Measurements from ENCODE around the gene GNG11.
"Not testable (repeated sequence)": the region's sequence is repeated elsewhere in the genome, so short reads cannot be mapped to it uniquely, and the experiment has no call there.

The GNG11 gene

GRCh38 chr7:93921607-93922566 is at the start of gene GNG11:
GNG11 (plus strand) TSS chr7:93921735; CDS start chr7:93922138, 403 bp downstream.
- DNase-seq = peak; percentile 15

DNA sequence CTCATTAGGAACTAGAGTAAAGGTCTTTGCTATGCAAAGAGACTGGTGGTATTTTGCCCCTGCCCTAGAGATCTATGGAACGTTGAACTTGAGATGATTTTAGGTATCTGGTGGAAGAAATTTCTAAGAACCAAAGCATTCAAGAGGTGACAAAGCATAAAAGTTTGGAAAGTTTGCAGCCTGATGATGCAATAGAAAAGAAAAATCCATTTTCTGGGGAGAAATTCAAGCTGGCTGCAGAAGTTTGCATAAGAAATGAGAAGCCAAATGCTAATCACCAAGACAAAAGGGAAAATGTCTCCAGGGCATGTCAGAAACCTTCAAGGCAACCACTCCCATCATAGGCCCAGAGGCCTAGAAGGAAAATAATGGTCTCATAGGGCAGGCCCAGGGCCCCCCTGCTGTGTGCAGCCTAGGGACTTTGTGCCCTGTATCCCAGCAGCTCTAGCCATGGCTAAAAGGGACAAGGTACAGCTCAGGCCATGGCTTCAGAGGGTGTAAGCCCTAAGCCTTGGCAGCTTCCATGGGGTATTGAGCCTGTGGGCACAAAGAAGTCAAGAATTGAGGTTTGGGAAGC is 47.4 kb upstream of the GNG11 start:
- DNase-seq = no peak

DNA sequence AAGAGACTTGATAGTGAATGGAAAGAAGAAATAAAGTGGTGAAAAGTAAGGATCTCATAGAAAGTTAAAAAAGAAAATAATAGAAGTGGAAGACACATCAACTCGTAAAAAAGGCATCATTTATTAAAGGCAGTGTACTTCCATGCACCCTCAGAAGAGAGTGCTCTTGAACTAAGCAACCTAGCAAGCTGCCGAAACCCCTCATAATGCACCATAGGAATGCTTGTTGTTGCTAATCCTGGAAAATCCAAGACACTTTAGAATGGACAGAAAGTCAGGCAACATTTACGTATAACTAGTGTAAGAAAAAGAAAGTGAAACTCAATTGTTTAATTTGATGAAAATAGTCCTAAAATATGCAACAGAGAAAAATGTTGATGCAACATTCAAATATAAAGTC is 43.8 kb upstream of the GNG11 start:
- DNase-seq = no peak

GRCh38 chr7:93879356-93879755 is 42.2 kb upstream of the GNG11 start:
- no peak for DNase-seq

DNA sequence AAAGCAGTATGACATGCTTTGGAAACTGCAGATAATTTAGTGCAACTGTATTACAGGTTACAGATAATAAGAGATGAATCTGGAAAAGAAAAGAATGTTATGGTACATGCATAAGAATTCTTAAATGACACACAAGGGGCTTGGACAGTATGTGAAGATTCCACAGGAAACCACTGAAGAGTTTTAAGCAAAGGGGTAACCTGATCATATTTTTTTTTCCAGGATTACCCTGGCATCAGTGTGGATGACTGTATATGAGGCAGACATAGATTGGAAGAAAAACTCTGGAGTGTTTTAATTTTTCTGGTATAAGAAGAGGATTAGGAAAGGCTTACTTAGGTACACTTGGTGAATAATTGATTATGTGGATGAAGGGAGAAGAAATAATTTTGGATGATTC is 39.1 kb upstream of the GNG11 start:
- DNase-seq = no peak

DNA sequence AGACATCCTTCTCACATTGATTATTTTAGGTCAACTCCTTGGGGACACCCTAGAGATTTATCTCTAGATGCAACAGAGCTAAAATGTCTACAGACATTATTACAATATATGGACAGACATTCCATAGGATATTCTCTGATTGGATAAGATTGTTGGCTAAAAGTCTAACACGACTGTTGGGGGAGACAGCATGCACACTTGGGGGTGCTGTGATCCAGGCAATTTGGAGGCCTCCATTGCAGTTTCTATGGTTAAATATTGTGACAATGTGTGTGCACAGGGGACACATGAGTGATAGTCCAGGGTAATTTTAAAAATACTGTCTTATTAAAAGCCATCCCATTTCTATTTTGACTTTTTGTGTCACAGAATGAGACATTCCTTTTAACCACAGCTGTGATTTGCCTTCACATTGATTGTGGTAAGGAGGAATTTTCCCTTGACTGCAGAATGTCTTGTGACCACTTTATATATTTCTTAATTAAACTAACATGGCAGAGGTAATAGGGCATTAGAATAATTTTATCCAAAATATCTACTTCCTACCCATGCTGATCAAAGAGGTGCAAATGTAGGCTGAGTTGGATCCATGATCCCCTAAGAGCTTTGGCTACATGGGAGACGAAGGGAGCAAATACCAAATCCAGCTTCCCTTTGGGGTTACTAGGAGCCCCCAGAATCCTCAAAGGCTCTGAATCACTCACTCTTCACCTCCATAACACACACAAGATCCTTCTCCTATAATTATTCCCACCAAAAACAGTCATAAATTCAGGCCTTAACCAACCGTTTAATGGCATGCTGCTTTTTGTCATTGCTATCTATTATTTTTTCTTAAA is 38.2 kb upstream of the GNG11 start:
- no peak for DNase-seq

DNA sequence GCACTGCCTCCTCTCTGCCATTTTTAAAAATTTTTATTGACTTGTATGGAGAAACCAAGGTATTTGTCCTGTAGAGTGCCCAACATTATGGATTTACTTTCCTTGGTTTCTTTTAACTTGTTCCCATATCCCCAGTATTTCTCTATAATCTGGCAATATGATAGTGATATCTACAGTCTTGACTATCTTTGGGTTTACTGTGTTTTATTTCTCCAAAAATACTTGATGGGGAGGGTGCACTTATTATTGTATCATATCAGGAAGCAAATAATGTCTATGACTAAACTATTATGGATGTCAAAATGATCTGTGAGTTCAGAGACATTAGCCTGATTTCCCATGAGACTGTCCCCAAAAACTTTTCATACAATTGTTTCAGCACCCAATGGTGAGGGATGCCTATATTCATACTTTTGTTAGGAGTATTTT is 37.6 kb upstream of the GNG11 start:
- DNase-seq = no peak

- no peak for DNase-seq
Observed at GRCh38 chr7:93884541-93884940, 37.0 kb upstream of the GNG11 start.

DNA sequence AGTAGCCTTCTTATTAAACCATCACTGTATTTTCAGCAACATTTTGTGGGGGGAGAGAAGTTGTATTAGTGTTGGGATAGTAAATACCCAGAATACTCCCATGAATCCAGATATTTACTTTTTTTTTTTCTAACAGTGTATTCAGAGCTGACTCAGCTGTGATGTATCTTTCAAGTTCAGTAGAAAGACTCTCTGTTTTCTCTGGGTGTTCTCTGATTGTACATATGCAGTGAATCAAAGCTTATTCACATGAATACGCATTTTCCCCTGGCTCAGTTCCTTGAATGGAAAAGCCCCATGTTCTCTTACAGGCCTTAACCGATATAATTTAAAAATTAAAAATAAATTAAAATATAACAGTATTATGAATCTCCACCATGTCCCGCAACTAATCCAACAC is 32.3 kb upstream of the GNG11 start:
- DNase-seq = no peak

- DNase-seq = no peak
Observed at GRCh38 chr7:93890041-93890463, 31.5 kb upstream of the GNG11 start.

DNA sequence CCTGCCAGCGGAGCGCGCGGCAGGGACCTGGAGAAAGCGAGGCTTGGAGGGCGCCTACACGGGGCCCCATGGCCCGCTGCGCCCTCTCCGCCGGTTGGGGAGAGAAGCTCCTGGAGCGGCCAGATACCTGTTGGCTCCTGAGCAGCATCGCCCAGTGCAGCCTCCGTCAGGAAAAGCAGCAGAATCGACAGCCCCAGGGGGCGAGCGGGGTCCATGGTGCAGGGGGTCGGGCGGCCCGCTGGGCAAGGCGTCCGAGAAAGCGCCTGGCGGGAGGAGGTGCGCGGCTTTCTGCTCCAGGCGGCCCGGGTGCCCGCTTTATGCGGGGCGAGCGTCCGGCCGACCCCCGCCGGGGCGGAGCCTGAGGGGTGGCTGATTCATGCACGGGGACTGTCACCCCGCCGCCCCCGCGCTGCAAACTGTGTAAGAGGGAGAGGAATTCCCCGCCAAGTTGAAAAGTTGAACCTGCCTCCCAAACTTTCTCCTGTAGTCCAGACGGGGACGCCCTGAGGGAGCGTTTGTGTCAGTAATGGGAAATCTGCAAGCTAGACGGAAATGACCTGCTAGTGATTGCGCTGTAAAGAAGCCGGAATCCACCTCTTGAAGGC is 31.0 kb upstream of the GNG11 start, which contains the start of gene TFPI2:
TSS of gene TFPI2 (minus strand) at position 290 of the 605 bp plus-strand sequence. CDS start at position 215, 75 bp downstream.
- no peak for DNase-seq

DNA sequence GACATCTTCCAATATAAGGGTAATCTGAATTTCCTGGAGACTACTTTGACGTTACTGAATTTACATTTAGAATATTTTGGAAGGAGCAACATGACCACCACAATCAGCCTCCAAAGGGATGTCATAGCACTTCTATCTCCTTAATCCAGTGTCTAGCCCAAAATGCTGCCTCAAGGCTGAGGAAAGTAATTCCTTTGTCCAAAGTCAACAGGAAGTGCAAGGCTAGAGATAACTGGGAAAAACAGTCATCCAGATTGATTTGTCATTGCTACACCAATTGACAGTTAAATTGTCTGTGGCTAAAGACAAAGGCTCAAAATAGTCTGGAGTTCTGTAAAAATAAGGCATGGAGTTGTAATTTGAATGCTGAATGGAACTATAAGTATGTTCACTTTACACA is 27.1 kb upstream of the GNG11 start:
- DNase-seq = no peak

- no peak for DNase-seq
Observed at GRCh38 chr7:93894966-93895640, 26.4 kb upstream of the GNG11 start.

DNA sequence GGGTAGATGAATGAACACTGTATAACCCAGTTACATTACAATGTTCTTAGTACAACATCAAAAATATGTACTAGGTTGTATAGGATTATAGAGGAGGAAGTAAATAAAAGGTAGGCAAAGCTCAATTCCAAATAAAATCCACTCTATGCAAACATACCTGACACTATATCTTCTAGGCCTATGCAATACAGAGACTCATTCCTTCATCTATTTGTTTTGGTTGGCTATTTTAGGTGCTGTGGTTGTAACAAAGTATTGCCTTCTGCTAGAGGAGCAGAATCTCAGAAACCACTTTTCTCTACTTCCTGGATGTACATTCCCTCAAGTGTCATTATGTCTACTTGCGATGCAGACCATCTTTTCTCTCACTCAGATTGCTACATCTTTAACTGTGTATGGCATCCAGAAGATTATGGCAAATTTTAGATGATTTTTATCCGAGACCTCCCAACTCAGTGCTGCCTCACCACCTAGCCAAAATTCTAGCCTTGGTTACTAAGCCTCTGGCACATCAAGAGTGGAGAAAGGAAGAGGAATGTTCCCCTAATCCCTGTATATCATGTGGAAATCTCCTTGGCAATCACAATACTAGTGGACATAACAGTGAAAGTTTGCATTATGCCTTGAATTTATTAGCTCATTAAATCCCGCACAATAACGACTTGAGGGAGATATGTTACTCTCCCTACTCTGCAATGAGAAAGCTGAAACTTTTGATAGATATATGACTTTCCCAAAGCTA is 25.5 kb upstream of the GNG11 start:
- no peak for DNase-seq

DNA sequence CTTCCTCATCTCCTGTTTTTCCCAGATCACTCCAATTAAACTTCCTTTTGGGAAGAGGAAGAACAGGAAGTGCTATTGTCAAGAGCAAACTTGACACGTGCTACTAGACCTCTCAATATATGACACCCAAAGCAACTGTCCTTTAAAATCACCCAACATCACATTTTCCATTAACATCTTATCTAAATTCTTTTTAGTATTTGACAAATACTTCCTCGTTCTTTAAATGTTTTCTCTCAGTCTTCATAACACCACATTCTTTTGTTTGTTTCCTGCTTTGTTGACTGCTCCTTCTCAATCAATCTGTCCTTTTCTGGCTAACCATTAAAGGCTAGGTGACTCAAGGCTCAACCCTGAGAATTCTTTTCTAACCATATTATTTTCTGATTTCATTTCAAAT is 23.9 kb upstream of the GNG11 start:
- no peak for DNase-seq

DNA sequence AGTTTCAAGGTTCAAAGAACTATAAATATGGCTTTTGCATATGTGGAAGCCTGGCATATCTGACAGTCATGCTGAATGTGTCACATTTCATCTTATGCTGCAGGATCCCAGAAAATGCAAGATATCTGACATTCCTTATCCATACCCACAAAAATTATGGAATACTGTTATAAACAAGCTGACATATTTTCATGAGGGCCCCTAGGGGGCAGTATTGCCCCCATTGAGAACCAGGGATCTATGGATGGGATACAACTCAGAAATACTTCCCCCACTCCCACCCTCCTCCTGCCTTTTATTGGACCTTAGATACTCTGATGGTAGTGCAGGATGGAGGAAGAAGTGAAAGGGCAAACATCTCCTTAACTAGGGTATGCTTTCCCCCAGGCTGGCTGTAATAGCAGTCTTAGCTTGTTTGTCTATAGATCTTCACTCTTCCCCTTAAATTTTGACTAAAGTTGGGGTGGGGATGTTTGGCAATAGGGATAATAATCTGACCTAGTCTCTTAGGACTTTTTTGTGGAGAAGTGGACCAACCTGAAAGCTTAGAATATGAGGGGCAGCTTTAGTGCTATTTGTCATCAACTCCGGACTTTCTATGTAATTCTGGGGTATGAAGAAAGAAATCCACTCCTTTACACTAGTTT is 18.6 kb upstream of the GNG11 start:
- DNase-seq = no peak

DNA sequence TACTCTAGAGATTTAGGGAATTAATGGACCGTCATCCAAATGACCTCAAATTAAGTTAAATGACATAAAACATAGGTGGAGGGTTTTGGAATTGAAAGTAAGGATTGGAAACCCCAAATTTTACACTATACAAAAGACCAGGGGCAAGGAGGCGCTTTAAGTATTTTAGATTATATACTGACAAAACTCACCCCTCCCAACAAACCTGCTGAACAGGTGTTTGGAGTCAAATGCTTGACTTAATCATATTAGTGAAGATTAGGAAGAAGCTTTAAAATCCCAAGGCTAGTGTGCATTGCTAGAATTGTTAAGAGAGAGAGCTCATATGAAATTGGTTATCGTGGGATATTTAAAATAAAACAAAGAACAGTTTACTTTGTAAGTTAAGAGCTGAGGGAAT is 15.3 kb upstream of the GNG11 start, which contains the start of gene GNGT1:
TSS of gene GNGT1 (plus strand) at position 301 of the 400 bp plus-strand sequence. CDS start 180 bp downstream, outside the sequence.
- DNase-seq = no peak

GRCh38 chr7:93910076-93910994 is 11.2 kb upstream of the GNG11 start:
- no peak for DNase-seq

DNA sequence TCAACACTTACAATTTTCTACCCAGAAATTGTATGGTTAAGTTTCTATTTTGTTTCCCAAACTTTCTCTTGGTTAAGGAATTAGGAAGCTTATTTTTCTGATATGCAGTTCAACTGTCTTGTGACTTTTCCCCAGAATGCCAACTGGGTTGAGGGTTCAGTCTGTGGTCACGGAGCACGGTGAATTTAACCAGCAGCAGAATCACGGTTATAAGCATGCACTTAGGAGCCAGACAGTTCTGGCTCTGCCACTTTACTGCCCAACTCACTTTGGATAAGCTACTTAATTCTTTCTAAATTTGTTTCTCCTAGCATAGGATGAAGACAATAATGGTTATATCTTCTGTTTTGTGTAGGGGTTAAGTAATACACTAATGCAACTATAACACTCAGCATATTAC is 10.3 kb upstream of the GNG11 start:
- not testable (repeated sequence) for DNase-seq

DNA sequence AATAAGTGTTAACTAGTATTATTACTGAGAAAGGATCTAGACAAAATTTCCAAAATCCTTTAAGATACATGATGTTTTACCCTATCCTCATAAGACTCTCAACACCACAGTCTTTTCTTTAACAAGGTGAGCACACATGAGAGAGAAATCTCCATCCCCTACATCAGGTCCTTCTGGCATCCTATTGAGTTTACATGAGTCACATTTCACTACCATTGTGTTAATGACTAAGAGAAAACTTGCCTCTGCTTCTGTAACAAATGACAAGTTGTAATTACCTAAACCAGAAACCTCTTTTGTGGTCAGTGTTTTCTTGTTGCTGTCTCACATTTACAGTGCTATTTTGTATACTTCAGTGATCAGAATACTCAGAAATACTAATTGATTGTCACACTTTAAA is 9.9 kb upstream of the GNG11 start:
- DNase-seq = not testable (repeated sequence)
